Transverse colon (tissue), 4 donors: ENCODE data around the gene TXNDC11. TPM values are rescaled to one million over a fixed set of nuclear protein-coding genes. Genes with fewer than 3 reads are reported as not detected.
"Not testable (repeated sequence)": the region's sequence is repeated elsewhere in the genome, so short reads cannot be mapped to it uniquely, and the experiment has no call there.

Experiments used
- DNase-seq: peaks from one replicate; pipeline ENCODE4 v3.0.0-alpha.2; 2019
- H3K27ac ChIP-seq, 4 donors: fragments of 200-600 bp; sonication (generic); 2 replicates each; pipeline ENCODE4 v1.5.1; 2016 to 2018; ENCODE audit warnings: inconsistent platforms in 4 of 4
- H3K27me3 ChIP-seq: fragments of 200-600 bp; sonication (generic); 2 replicates; pipeline ENCODE4 v1.5.1; 2017; ENCODE audit warnings: inconsistent platforms
- H3K36me3 ChIP-seq, 4 donors: fragments of 200-600 bp; sonication (generic); 2 replicates each; pipeline ENCODE4 v1.5.1; 2017 to 2019; ENCODE audit warnings: inconsistent platforms in 4 of 4
- H3K4me1 ChIP-seq, 4 donors: fragments of 200-600 bp; sonication (generic); 2 replicates each; pipeline ENCODE4 v1.5.1; 2017 to 2020; ENCODE audit warnings: inconsistent platforms in 4 of 4
- H3K4me3 ChIP-seq, 4 donors: fragments of 200-600 bp; sonication (generic); 1 replicate in 1 of 4; 2 replicates in 3 of 4; pipeline versions ENCODE4 v1.5.1 to v1.6.1; 2017 to 2019; ENCODE audit warnings: inconsistent platforms in 4 of 4
- H3K9me3 ChIP-seq, 2 donors: fragments of 200-600 bp; sonication (generic); 2 replicates each; pipeline ENCODE4 v1.5.1; 2017 to 2019; ENCODE audit warnings: inconsistent platforms in 2 of 2
- CTCF ChIP-seq, 5 experiments: fragments of 200-600 bp in 3 of 5; fragments of 450-650 bp in 2 of 5; sonication (generic) in 3 of 5; IDR thresholded peaks; 1 replicate in 2 of 5; 2 replicates in 3 of 5; pipeline ENCODE4 v1.5.1; 2016 to 2017; ENCODE audit warnings: antibody characterized with exemption in 5 of 5, inconsistent platforms in 3 of 5, mild to moderate bottlenecking in 2 of 5, moderate library complexity in 1 of 5
- EP300 ChIP-seq: sonication (generic); formaldehyde crosslinking; IDR thresholded peaks from one replicate; pipeline ENCODE4 v1.6.1; 2017; ENCODE audit warnings: antibody characterized with exemption, low read depth
- POLR2A ChIP-seq: fragments of 450-650 bp; IDR thresholded peaks from one replicate; pipeline ENCODE4 v1.6.1; 2016; ENCODE audit warnings: antibody characterized with exemption, mild to moderate bottlenecking, moderate library complexity
- POLR2AphosphoS5 ChIP-seq, 3 donors: sonication (generic); formaldehyde crosslinking; IDR thresholded peaks; one replicate each; pipeline ENCODE4 v1.6.1; 2016; ENCODE audit warnings: antibody characterized with exemption in 3 of 3
- WGBS, 2 donors: methylation state at CpG; one replicate each; pipeline ENCODE4 v1.1.5; 2018; ENCODE audit warnings: low coverage in 1 of 2; 5-methylcytosine and 5-hydroxymethylcytosine counted together
- in situ Hi-C, 4 donors: fragments of 200-750 bp; cut with MboI; loops; one replicate each; pipeline versions ENCODE4 v1.15.0 to v1.15.1; 2017; ENCODE audit warnings: low sequenced_read_pairs in 3 of 4, low pct_ligation_motif_present in 1 of 4, low pct_unique_long_range_greater_than_20kb in 1 of 4
- intact Hi-C: fragments of 100-400 bp; cut with DNase I; formaldehyde crosslinking; loops from one replicate; pipeline ENCODE4 v1.15.1; 2023; ENCODE audit warnings: low total_unique reads
- total RNA-seq, 4 donors: library from RNA; depleted of rRNA; stranded (reverse); fragments of >200 nt; gene quantifications; one replicate each; pipeline ENCODE4 v1.1.0, GENCODE V29; 2016

TXNDC11 gene
- total RNA-seq, result 100 to 1,000 TPM in 1 of 4 donors, 10 to 100 TPM in 3; 66.8 to 105 (median 71.1) TPM

GRCh38 chr16:11742536-11743307 lies at the start of gene TXNDC11:
TSS of gene TXNDC11 (minus strand) at chr16:11742857. CDS start at chr16:11742730, 127 bp downstream.
- TF ChIP-seq EP300, result peak; percentile 82
- peak; percentile 83 to 93 (median 90) for TF ChIP-seq POLR2AphosphoS5 (IDR thresholded peaks at IDR 0.05)
- peak; percentile 93 for TF ChIP-seq POLR2A
- TF ChIP-seq CTCF (IDR thresholded peaks at IDR 0.05), result no peak
- in situ Hi-C loops (no loop called here), intact Hi-C loops (loop anchor here (2.0 kb wide), 1 partner anchor 54 kb away; the partner anchor contains the start of gene ZC3H7A)
- no peaks in the 10 kb centered on the region for H3K36me3 ChIP-seq
- DNase-seq, result peak; percentile 100
- peak within 1 kb of the TSS; percentile 98 to 100 (median 98) for H3K27ac ChIP-seq
- no peaks in the 10 kb centered on the region for H3K27me3 ChIP-seq
- WGBS, 2 donors, result 1 to 2% methylated on average over 7 to 67 of the region's 96 CpGs
- peaks cover 11 to 64% (median 49%) of the 10 kb centered on the region in 4 donors for H3K4me1 ChIP-seq
- H3K9me3 ChIP-seq, result no peaks in the 10 kb centered on the region
- peak within 1 kb of the TSS; percentile 80 to 86 (median 82) for H3K4me3 ChIP-seq

GRCh38 chr16:11791144-11791828 lies 48.6 kb upstream of the TXNDC11 start:
- intact Hi-C loops (no loop called here), in situ Hi-C loops (no loop called here)
- no peak for DNase-seq
- 80 to 87% methylated on average over 3 to 8 of the region's 8 CpGs for WGBS, 2 donors
- Histone ChIP-seq H3K4me3 (no peak overlapping the region), H3K36me3 (no peaks in the 10 kb centered on the region), H3K4me1 (peaks cover 27 to 76% (median 53%) of the 10 kb centered on the region in 4 donors), H3K27ac (peak overlapping the region in 2 of 4 donors; percentile 97), H3K27me3 (no peaks in the 10 kb centered on the region), H3K9me3 (no peaks in the 10 kb centered on the region)
- TF ChIP-seq EP300, result no peak
- no peak for TF ChIP-seq CTCF (IDR thresholded peaks at IDR 0.05)
- TF ChIP-seq POLR2AphosphoS5 (IDR thresholded peaks at IDR 0.05), result no peak
- TF ChIP-seq POLR2A, result no peak

GRCh38 chr16:11788914-11789313 lies 46.3 kb upstream of the TXNDC11 start:
- H3K4me1 ChIP-seq, result peaks cover 28 to 77% (median 56%) of the 10 kb centered on the region in 4 donors
- intact Hi-C loops, result no loop called here
- no peaks in the 10 kb centered on the region for H3K27me3 ChIP-seq
- no peak overlapping the region for H3K4me3 ChIP-seq
- H3K36me3 ChIP-seq, result no peaks in the 10 kb centered on the region
- 73 to 85% methylated on average over 3 of the region's 3 CpGs for WGBS, 2 donors
- in situ Hi-C loops, result no loop called here
- no peak for DNase-seq
- no peak for TF ChIP-seq POLR2AphosphoS5 (IDR thresholded peaks at IDR 0.05)
- no peak for TF ChIP-seq CTCF (IDR thresholded peaks at IDR 0.05)
- no peak for TF ChIP-seq POLR2A
- TF ChIP-seq EP300, result no peak
- no peaks in the 10 kb centered on the region for H3K9me3 ChIP-seq
- no peak overlapping the region for H3K27ac ChIP-seq

- intact Hi-C loops, H3K4me3 ChIP-seq, H3K36me3 ChIP-seq, DNase-seq, H3K27me3 ChIP-seq, H3K9me3 ChIP-seq, in situ Hi-C loops: not testable (repeated sequence)
- WGBS, 2 donors, result 76 to 100% methylated on average over 1 to 13 of the region's 13 CpGs
- Histone ChIP-seq H3K27ac (peak overlapping the region; percentile 57 to 94 (median 84)), H3K4me1 (peaks cover 27 to 81% (median 51%) of the 10 kb centered on the region in 4 donors)
Measured at GRCh38 chr16:11784980-11785599, 42.4 kb upstream of the TXNDC11 start.

GRCh38 chr16:11784381-11784780 lies 41.7 kb upstream of the TXNDC11 start:
- H3K36me3 ChIP-seq, in situ Hi-C loops, H3K27me3 ChIP-seq, H3K4me3 ChIP-seq, H3K9me3 ChIP-seq, DNase-seq, intact Hi-C loops: not testable (repeated sequence)
- 82 to 92% methylated on average over 6 of the region's 6 CpGs for WGBS, 2 donors
- Histone ChIP-seq H3K27ac (peak overlapping the region; percentile 80 to 94 (median 88)), H3K4me1 (peaks cover 27 to 76% (median 51%) of the 10 kb centered on the region in 4 donors)
